Left lung (tissue), 10 donors: Measurements from ENCODE around the gene PNPLA2. TPM values are rescaled to one million over a fixed set of nuclear protein-coding genes. Genes with fewer than 3 reads are reported as not detected.

Source experiments
- ATAC-seq: fragments of 200-7000 bp; cut with Tn5 transposase; one replicate; pipeline ENCODE4 v1.9.1; 2020; ENCODE audit warnings: moderate library complexity
- DNase-seq, 4 donors: peaks; one replicate each; pipeline ENCODE4 v3.0.0-alpha.2; 2013 to 2020
- H3K27ac ChIP-seq, 2 donors: fragments of 200-600 bp; sonication (generic) in 1 of 2; one replicate each; pipeline versions ENCODE4 v1.5.0 to v1.8.0; 2020 to 2021
- H3K27me3 ChIP-seq, 2 donors: fragments of 200-600 bp; sonication (generic) in 1 of 2; one replicate each; pipeline versions ENCODE4 v1.5.0 to v1.8.0; 2020 to 2021
- H3K36me3 ChIP-seq, 2 donors: fragments of 200-600 bp; sonication (generic) in 1 of 2; one replicate each; pipeline versions ENCODE4 v1.5.0 to v1.8.0; 2020 to 2021
- H3K4me1 ChIP-seq, 2 donors: fragments of 200-600 bp; one replicate each; pipeline ENCODE4 v1.8.0; 2021
- H3K4me3 ChIP-seq, 2 donors: fragments of 200-600 bp; sonication (generic) in 1 of 2; one replicate each; pipeline versions ENCODE4 v1.5.0 to v1.8.0; 2020 to 2021; ENCODE audit warnings: mild to moderate bottlenecking in 1 of 2
- H3K9me3 ChIP-seq, 2 donors: fragments of 200-600 bp; sonication (generic) in 1 of 2; one replicate each; pipeline versions ENCODE4 v1.5.0 to v1.8.0; 2020 to 2021
- intact Hi-C, 2 donors: fragments of 100-400 bp; cut with DNase I; formaldehyde crosslinking; loops; one replicate each; pipeline versions ENCODE4 v1.11.2 to v1.14.2; 2022
- polyA plus RNA-seq, 6 donors: library from polyadenylated mRNA; unstranded; fragments of 120-200 nt; gene quantifications; one replicate each; pipeline ENCODE4 v1.2.1, GENCODE V29; 2013; ENCODE audit not compliant: insufficient read length in 6 of 6
- total RNA-seq, 2 donors: library from RNA; stranded (reverse); fragmentation: NEBNext Ultra II Directional; extraction: Animal tissue kit (Norgen Biotek cat#: 25700); gene quantifications; one replicate each; pipeline ENCODE4 v1.2.1, GENCODE V29; 2021
- TF ChIP-seq, protein P1 (sequence below), 2 donors: fragments of 200-600 bp; sonication (generic) in 1 of 2; IDR thresholded peaks; one replicate each; pipeline versions ENCODE4 v1.5.0 to v1.8.0; 2021; ENCODE audit warnings: antibody characterized with exemption in 2 of 2
- donor health status: DM: no; HTN: yes; CAD: no.
- donor health status: DM: no; HTN: no; CAD: no.

PNPLA2 gene
- total and polyA plus RNA-seq, 8 donors: 29.9 to 128 (median 40.4) TPM

DNA sequence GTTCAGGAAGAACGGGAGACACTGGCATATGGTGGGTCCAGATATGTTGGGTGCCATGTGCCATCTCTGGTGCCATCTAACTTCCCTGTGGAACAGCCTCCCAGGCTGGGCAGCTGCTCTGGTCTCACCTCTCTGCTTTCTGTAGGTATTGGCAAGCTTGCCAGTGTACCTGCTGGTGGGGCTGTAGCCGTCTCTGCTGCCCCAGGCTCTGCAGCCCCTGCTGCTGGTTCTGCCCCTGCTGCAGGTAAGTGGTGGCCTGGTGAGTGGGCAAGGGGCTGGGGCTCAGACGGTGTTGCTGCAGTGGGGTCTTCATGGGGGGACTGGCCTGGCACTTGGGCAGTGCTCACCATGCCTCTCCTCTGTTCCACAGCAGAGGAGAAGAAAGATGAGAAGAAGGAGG, 6.3 kb upstream of the PNPLA2 start:
- Histone ChIP-seq H3K4me1 (peaks cover 16 to 42% of the 10 kb centered on the region in 2 donors), H3K27me3 (no peaks in the 10 kb centered on the region), H3K9me3 (no peaks in the 10 kb centered on the region), H3K4me3 (no peak overlapping the region), H3K27ac (no peak overlapping the region), H3K36me3 (peaks cover 3 to 47% of the 10 kb centered on the region in 2 donors)
- TF ChIP-seq, protein P1, sequence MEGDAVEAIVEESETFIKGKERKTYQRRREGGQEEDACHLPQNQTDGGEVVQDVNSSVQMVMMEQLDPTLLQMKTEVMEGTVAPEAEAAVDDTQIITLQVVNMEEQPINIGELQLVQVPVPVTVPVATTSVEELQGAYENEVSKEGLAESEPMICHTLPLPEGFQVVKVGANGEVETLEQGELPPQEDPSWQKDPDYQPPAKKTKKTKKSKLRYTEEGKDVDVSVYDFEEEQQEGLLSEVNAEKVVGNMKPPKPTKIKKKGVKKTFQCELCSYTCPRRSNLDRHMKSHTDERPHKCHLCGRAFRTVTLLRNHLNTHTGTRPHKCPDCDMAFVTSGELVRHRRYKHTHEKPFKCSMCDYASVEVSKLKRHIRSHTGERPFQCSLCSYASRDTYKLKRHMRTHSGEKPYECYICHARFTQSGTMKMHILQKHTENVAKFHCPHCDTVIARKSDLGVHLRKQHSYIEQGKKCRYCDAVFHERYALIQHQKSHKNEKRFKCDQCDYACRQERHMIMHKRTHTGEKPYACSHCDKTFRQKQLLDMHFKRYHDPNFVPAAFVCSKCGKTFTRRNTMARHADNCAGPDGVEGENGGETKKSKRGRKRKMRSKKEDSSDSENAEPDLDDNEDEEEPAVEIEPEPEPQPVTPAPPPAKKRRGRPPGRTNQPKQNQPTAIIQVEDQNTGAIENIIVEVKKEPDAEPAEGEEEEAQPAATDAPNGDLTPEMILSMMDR (IDR thresholded peaks at IDR 0.05): no peak
- no peak for ATAC-seq
- intact Hi-C loops: no loop called here
- DNase-seq: no peak

DNA sequence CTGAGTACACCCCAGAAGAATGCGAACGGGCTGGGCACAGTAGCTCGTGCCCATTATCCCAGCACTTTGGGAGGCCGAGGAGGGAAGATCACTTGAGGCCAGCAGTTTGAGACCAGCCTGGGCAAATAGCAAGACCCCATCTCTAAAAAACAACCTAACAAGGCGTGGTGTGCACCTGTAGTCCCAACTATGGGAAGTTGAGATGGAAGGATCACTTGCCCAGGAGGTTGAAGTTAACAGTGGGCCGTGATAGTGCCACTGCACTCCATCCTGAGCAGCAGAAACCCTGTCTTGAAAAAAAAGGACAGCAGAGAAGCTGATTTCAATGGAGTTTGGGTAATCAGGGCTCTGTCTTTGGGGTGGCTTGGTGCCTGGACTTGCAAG, 5.7 kb upstream of the PNPLA2 start:
- Histone ChIP-seq H3K9me3 (no peaks in the 10 kb centered on the region), H3K27me3 (no peaks in the 10 kb centered on the region), H3K36me3 (peaks cover 3 to 47% of the 10 kb centered on the region in 2 donors), H3K27ac (no peak overlapping the region), H3K4me3 (no peak overlapping the region), H3K4me1 (peaks cover 16 to 36% of the 10 kb centered on the region in 2 donors)
- intact Hi-C loops: no loop called here
- ATAC-seq (no peak), DNase-seq (no peak)
- TF ChIP-seq, protein P1 (IDR thresholded peaks at IDR 0.05): no peak

DNA sequence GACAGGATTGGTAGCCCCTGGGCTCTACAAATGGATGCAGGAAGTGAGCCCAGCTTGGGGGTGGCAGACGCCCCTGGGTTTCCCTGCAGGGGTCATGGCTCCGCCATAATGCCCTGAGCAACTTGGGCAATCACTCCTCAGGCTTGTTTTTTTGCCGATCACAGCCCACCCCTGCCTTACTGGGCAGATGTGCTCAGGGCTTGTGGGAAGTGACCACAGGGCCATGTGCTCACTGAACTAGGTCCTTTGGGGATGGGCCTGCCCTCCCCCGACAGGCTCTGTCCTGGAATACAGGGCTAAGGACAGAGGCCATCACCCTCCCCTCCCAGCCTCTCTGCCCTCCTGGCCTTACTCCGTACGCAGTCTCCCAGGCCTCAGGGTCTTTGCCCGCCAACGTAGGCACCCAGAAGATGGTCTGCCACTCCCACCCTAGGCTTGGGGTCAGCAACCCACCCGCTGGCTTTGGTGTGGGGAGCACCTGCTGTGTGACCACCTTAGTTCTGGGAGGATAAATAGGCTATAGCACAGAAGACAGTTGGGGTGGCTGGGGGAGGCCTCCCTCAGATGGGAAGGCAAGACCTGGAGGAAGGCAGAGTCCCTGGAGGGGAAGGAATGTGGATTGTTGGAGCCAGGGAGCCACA, 5.1 kb upstream of the PNPLA2 start:
- Histone ChIP-seq H3K4me1 (peaks cover 12 to 36% of the 10 kb centered on the region in 2 donors), H3K27me3 (no peaks in the 10 kb centered on the region), H3K27ac (no peak overlapping the region), H3K9me3 (no peaks in the 10 kb centered on the region), H3K4me3 (no peak overlapping the region), H3K36me3 (peaks cover 3 to 47% of the 10 kb centered on the region in 2 donors)
- intact Hi-C loops: no loop called here
- TF ChIP-seq, protein P1 (IDR thresholded peaks at IDR 0.05): no peak
- ATAC-seq (no peak), DNase-seq (no peak)

DNA sequence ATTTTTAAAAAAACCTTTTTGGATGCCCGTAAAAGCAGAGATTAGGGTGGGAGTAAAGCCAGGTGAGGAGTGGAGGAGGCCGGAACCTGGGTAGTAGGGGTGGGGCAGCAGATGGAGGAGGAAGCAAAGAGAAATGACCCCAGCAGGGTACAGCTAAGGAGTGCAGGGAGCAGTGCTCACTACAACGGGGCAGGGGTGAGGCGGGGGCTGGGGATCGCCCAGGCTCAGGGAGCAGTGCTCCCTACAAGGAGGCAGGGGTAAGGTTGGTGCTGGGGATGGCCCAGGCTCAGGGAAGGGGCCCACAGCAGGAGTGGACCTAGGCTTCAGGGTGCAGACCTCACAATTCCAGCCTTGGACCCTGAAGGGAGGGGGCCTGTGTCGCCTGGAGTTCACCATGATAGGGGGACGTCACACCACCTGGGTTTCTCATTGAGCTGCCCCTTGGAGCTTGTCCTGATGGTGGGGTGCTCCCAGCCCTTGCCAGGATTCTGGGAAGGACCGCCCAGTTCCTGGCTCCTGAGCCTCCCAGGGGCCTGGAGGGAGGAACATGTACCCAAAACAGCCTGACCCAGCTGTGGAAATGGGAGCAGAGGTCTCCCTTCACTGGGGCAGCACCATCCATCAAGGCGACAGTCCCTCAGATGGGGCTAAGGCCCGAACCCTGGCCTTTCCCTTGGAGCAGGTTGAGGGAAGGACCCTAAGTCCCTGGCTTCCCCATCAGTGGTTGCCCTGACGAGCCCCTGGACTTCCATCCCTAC, 2.9 kb upstream of the PNPLA2 start:
- Histone ChIP-seq H3K27ac (no peak overlapping the region), H3K9me3 (no peaks in the 10 kb centered on the region), H3K4me1 (peaks cover 14 to 38% of the 10 kb centered on the region in 2 donors), H3K27me3 (no peaks in the 10 kb centered on the region), H3K36me3 (peaks cover 3 to 47% of the 10 kb centered on the region in 2 donors), H3K4me3 (no peak overlapping the region)
- ATAC-seq (no peak), DNase-seq (no peak)
- TF ChIP-seq, protein P1 (IDR thresholded peaks at IDR 0.05): no peak
- intact Hi-C loops: no loop called here

DNA sequence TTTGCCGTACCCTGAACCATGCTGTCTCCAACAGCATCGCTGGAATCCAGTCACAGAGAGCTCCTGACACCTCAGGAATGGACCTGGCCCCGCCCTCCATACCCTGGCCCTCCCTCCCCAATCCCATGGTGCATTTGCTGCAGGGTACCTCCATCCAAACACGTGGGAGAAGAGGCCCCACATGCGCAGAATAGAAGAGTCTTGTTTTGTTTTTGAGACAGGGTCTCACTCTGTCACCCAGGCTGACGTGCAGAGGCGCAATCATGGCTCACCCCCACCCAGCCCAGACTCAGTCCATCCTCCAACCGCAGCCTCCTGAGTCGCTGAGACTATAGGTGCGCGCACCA, 2.3 kb upstream of the PNPLA2 start:
- H3K27ac ChIP-seq: no peak overlapping the region
- H3K27me3 ChIP-seq: no peaks in the 10 kb centered on the region
- peaks cover 3 to 42% of the 10 kb centered on the region in 2 donors for H3K36me3 ChIP-seq
- peaks cover 15 to 38% of the 10 kb centered on the region in 2 donors for H3K4me1 ChIP-seq
- H3K4me3 ChIP-seq: no peak overlapping the region
- no peaks in the 10 kb centered on the region for H3K9me3 ChIP-seq
- TF ChIP-seq, protein P1 (IDR thresholded peaks at IDR 0.05): no peak
- DNase-seq (no peak), ATAC-seq (no peak)
- intact Hi-C loops: no loop called here
